ENCODE data around the gene PARD6G.

- no peak for TF ChIP-seq CTCF (conservative IDR thresholded peaks at IDR 0.05)
- TF ChIP-seq ZFX (IDR thresholded peaks at IDR 0.05): no peak
Measured at GRCh38 chr18:80169607-80170006, 77.7 kb downstream of the PARD6G start.
